Measurements from ENCODE around the gene UBE2Z.

- TF ChIP-seq CTCF (IDR thresholded peaks at IDR 0.05) (no peak), POLR2AphosphoS5 (IDR thresholded peaks at IDR 0.05) (no peak), EP300 (IDR thresholded peaks at IDR 0.05) (no peak), POLR2A (IDR thresholded peaks at IDR 0.05) (no peak)
Measured at GRCh38 chr17:48901241-48901640, 7.0 kb upstream of the UBE2Z start.
